RWPE2 (cell line): ENCODE data around the gene HMGB3.

Experiments used
- ATAC-seq: fragments of 200-7000 bp; cut with Tn5 transposase; 3 replicates; pipeline ENCODE4 v1.9.1; 2021; ENCODE audit warnings: low read depth
- DNase-seq: peaks from one replicate; pipeline ENCODE4 v3.0.0-alpha.2; 2020; ENCODE audit warnings: low spot score
- H3K27ac ChIP-seq: fragments of 450-650 bp; 2 replicates; pipeline ENCODE4 v1.5.1; 2017; ENCODE audit warnings: mild to moderate bottlenecking; ENCODE audit not compliant: poor library complexity, severe bottlenecking
- H3K27me3 ChIP-seq: fragments of 250-450 bp; sonication (Bioruptor Pico); 2 replicates; pipeline ENCODE4 v1.5.1; 2021; ENCODE audit warnings: mild to moderate bottlenecking, moderate library complexity; ENCODE audit not compliant: insufficient read depth, poor library complexity, severe bottlenecking
- H3K36me3 ChIP-seq: fragments of 250-450 bp; sonication (Bioruptor Pico); 2 replicates; pipeline ENCODE4 v1.5.1; 2020; ENCODE audit warnings: low read depth, mild to moderate bottlenecking, moderate library complexity
- H3K4me1 ChIP-seq: fragments of 250-450 bp; sonication (Bioruptor Pico); 2 replicates; pipeline ENCODE4 v1.5.1; 2021; ENCODE audit warnings: mild to moderate bottlenecking, moderate library complexity; ENCODE audit not compliant: insufficient read depth, poor library complexity, severe bottlenecking
- H3K4me3 ChIP-seq: fragments of 250-450 bp; sonication (Bioruptor Pico); 2 replicates; pipeline ENCODE4 v1.5.1; 2021; ENCODE audit warnings: mild to moderate bottlenecking, moderate library complexity; ENCODE audit not compliant: severe bottlenecking
- H3K9me3 ChIP-seq: fragments of 250-450 bp; sonication (Bioruptor Pico); 2 replicates; pipeline ENCODE4 v1.5.1; 2021; ENCODE audit warnings: mild to moderate bottlenecking, moderate library complexity; ENCODE audit not compliant: severe bottlenecking
- CTCF ChIP-seq: fragments of 450-650 bp; IDR thresholded peaks from one replicate; pipeline ENCODE4 v1.5.1; 2017; ENCODE audit warnings: mild to moderate bottlenecking, moderate library complexity; ENCODE audit not compliant: poor library complexity, severe bottlenecking

Gene HMGB3

GRCh38 chrX:151000861-151001331, 17.8 kb downstream of the HMGB3 start:
- ATAC-seq, result no peak
- TF ChIP-seq CTCF, result no peak
- Histone ChIP-seq H3K36me3 (no peaks in the 10 kb centered on the region), H3K4me3 (no peak overlapping the region), H3K9me3 (no peaks in the 10 kb centered on the region), H3K27me3 (no peaks in the 10 kb centered on the region), H3K27ac (no peak overlapping the region), H3K4me1 (no peaks in the 10 kb centered on the region)
- DNase-seq, result no peak

GRCh38 chrX:151004085-151004484, 20.9 kb downstream of the HMGB3 start:
- H3K9me3 ChIP-seq, result no peaks in the 10 kb centered on the region
- ATAC-seq, result no peak

GRCh38 chrX:151006410-151007109, 23.4 kb downstream of the HMGB3 start:
- no peak for DNase-seq
- H3K27ac ChIP-seq, result no peak overlapping the region
- no peaks in the 10 kb centered on the region for H3K4me1 ChIP-seq
- H3K9me3 ChIP-seq, result no peaks in the 10 kb centered on the region
- TF ChIP-seq CTCF, result no peak
- no peaks in the 10 kb centered on the region for H3K36me3 ChIP-seq
- H3K4me3 ChIP-seq, result no peak overlapping the region
- no peak for ATAC-seq
- no peaks in the 10 kb centered on the region for H3K27me3 ChIP-seq

More at GRCh38 chrX:151004085-151004484, 20.9 kb downstream of the HMGB3 start:
- H3K36me3 ChIP-seq, result no peaks in the 10 kb centered on the region
- H3K27ac ChIP-seq, result no peak overlapping the region
- no peak overlapping the region for H3K4me3 ChIP-seq
- H3K4me1 ChIP-seq, result no peaks in the 10 kb centered on the region
- no peaks in the 10 kb centered on the region for H3K27me3 ChIP-seq
- no peak for TF ChIP-seq CTCF
- no peak for DNase-seq

GRCh38 chrX:151009582-151009981, 26.4 kb downstream of the HMGB3 start:
- H3K9me3 ChIP-seq, result no peaks in the 10 kb centered on the region
- H3K4me1 ChIP-seq, result no peaks in the 10 kb centered on the region
- ATAC-seq (no peak), DNase-seq (no peak)
- H3K27ac ChIP-seq, result no peak overlapping the region
- H3K36me3 ChIP-seq, result no peaks in the 10 kb centered on the region
- H3K4me3 ChIP-seq, result no peak overlapping the region
- no peaks in the 10 kb centered on the region for H3K27me3 ChIP-seq
- TF ChIP-seq CTCF, result no peak

GRCh38 chrX:151013164-151013743, 30.1 kb downstream of the HMGB3 start:
- no peak overlapping the region for H3K27ac ChIP-seq
- ATAC-seq, result no peak
- no peak overlapping the region for H3K4me3 ChIP-seq
- H3K4me1 ChIP-seq, result no peaks in the 10 kb centered on the region
- TF ChIP-seq CTCF, result no peak
- H3K27me3 ChIP-seq, result no peaks in the 10 kb centered on the region
- DNase-seq, result no peak
- no peaks in the 10 kb centered on the region for H3K36me3 ChIP-seq
- H3K9me3 ChIP-seq, result no peaks in the 10 kb centered on the region
